GM19438 (cell line): ENCODE data around the gene IL32.

Source experiments
- ATAC-seq: cut with Tn5 transposase; IDR thresholded peaks from one replicate; pipeline ENCODE4 v1.9.1; 2021; ENCODE audit warnings: low read depth; ENCODE audit not compliant: unreplicated experiment

IL32 gene

GRCh38 chr16:3065069-3065741, at the start of gene IL32:
TSS of gene IL32 (plus strand) at chr16:3065640. CDS start at chr16:3065812, 172 bp downstream.
- no peak for ATAC-seq

GRCh38 chr16:3015865-3016521, 49.4 kb upstream of the IL32 start:
- ATAC-seq = no peak

- no peak for ATAC-seq
Observed at GRCh38 chr16:3017344-3017743, 48.1 kb upstream of the IL32 start.

- no peak for ATAC-seq
Observed at GRCh38 chr16:3017794-3018506, 47.5 kb upstream of the IL32 start, which contains the start of gene CLDN6. TSS of gene CLDN6 (minus strand) at chr16:3018183. CDS start at chr16:3016021, 2,162 bp downstream.

- no peak for ATAC-seq
Observed at GRCh38 chr16:3019594-3020246, 45.7 kb upstream of the IL32 start.

- ATAC-seq = no peak
Observed at GRCh38 chr16:3020247-3020603, 45.2 kb upstream of the IL32 start, which contains the start of gene TNFRSF12A. TSS of gene TNFRSF12A (plus strand) at chr16:3020368. CDS start at chr16:3020398, 30 bp downstream.

GRCh38 chr16:3020604-3021448, 44.6 kb upstream of the IL32 start:
- no peak for ATAC-seq

GRCh38 chr16:3021449-3022207, 43.8 kb upstream of the IL32 start:
- no peak for ATAC-seq

- no peak for ATAC-seq
Observed at GRCh38 chr16:3022208-3022683, 43.2 kb upstream of the IL32 start.

GRCh38 chr16:3022684-3023414, 42.6 kb upstream of the IL32 start:
- no peak for ATAC-seq

- ATAC-seq = no peak
Observed at GRCh38 chr16:3023415-3023668, 42.1 kb upstream of the IL32 start.

- peak; percentile 61 for ATAC-seq
Observed at GRCh38 chr16:3023669-3024478, 41.6 kb upstream of the IL32 start, which contains the start of the genes HCFC1R1 and THOC6. TSS of gene HCFC1R1 (minus strand) at chr16:3023942. CDS start at chr16:3023941, 1 bp downstream. TSS of gene THOC6 (plus strand) at chr16:3024035. CDS start at chr16:3024327, 292 bp downstream.

GRCh38 chr16:3025032-3026002, 40.1 kb upstream of the IL32 start:
- ATAC-seq = no peak

GRCh38 chr16:3026003-3026378, 39.4 kb upstream of the IL32 start:
- ATAC-seq = no peak

GRCh38 chr16:3026609-3027488, 38.6 kb upstream of the IL32 start:
- ATAC-seq = no peak

- ATAC-seq = no peak
Observed at GRCh38 chr16:3027489-3027795, 38.0 kb upstream of the IL32 start.
